Measurements from ENCODE around the gene MSANTD7.
"Not testable (repeated sequence)": the region's sequence is repeated elsewhere in the genome, so short reads cannot be mapped to it uniquely, and the experiment has no call there.

MSANTD7 gene

GRCh38 chr10:14838582-14839304 is 637 bp downstream of the MSANTD7 start:
- peak; percentile 36 for DNase-seq

DNA sequence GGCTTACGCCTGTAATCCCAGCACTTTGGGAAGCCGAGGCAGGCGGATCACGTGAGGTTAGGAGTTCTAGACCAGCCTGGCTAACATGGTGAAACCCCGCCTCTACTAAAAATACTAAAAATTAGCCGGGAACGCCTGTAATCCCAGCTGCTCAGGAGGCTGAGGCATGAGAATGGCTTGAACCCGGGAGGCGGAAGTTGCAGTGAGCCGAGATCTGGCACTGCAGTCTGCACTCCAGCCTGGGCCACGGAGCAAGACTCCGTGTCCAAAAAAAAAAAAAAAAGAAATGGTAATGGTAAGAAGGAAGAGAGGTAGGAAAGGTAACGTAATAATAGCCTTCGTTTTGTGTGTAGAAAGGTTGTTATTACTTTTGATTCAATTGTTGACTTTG is 1.2 kb downstream of the MSANTD7 start:
- DNase-seq: no peak

GRCh38 chr10:14840178-14840577 is 2.1 kb downstream of the MSANTD7 start:
- no peak for DNase-seq

- no peak for DNase-seq
These were observed 5.4 kb downstream of the MSANTD7 start for GRCh38 chr10:14843327-14843988.

GRCh38 chr10:14844948-14845347 is 6.8 kb downstream of the MSANTD7 start:
- DNase-seq: no peak

- no peak for DNase-seq
These were observed 14.1 kb downstream of the MSANTD7 start for GRCh38 chr10:14852236-14852635.

GRCh38 chr10:14855453-14855852 is 17.3 kb downstream of the MSANTD7 start:
- DNase-seq: no peak

- DNase-seq: no peak
These were observed 20.3 kb downstream of the MSANTD7 start for GRCh38 chr10:14858338-14858960.

- no peak for DNase-seq
These were observed 20.9 kb downstream of the MSANTD7 start for GRCh38 chr10:14859043-14859442.

- no peak for DNase-seq
These were observed 21.7 kb downstream of the MSANTD7 start for GRCh38 chr10:14859775-14860174.

- DNase-seq: no peak
These were observed 22.7 kb downstream of the MSANTD7 start for GRCh38 chr10:14860791-14861190.

DNA sequence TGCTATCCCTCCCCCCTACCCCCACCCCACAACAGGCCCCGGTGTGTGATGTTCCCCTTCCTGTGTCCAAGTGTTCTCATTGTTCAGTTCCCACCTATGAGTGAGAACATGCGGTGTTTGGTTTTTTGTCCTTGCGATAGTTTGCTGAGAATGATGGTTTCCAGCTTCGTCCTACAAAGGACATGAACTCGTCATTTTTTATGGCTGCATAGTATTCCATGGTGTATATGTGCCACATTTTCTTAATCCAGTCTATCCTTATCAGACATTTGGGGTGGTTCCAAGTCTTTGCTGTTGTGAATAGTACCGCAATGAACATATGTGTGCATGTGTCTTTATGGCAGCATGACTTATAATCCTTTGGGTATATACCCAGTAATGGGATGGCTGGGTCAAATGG is 26.4 kb downstream of the MSANTD7 start:
- DNase-seq: not testable (repeated sequence)

GRCh38 chr10:14864871-14865270 is 26.8 kb downstream of the MSANTD7 start:
- not testable (repeated sequence) for DNase-seq

DNA sequence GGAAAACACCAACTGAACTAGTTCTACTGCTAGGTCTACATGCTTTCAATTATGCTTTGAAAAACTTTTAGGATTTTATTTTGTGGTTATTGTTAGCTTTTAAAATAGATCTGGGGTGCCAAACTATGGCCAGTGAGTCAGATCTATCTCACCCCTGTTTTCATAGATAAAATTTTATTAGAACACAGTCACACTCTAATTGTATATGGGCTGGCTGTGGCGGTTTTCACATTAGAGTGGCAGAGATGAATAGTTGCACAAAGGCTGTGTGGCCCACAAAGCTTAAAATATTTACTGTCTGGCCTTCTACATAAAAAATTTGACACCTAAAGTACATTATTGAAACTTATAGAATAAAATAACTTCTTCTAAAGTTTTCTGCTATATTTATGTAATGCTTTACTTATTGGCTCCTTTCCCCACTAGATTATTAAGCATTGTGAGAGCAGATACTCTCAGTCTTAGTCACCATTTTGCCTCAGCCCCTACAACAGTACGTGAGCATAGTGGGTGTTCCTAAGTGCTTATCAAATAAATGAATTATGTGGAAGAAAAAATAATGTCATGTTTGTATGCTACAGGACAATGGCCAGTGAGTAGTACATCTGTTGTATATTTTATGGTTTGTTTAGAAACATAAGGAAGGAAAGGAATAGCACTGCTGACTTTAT is 35.1 kb downstream of the MSANTD7 start:
- no peak for DNase-seq

- no peak for DNase-seq
These were observed 37.8 kb downstream of the MSANTD7 start for GRCh38 chr10:14875941-14876340.

DNA sequence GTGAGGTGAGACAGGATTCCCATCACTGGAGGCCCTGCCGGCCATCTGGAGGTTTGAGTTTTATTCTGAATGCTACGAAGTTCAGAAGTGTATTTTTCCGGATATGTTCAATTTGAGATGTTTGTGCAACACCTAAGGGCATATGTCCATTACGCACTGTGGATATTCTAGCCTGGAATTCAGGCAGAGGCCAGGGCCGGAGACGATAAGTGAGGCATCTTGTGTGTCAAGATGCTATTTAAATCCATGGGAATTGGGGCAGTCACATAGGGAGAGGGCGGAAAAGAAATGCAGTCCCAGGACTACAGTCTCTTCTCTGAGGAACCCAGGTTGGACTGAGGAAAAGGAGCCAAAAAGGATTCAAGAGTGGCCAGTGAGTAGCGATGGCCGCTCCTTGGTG is 38.7 kb downstream of the MSANTD7 start:
- no peak for DNase-seq

GRCh38 chr10:14878266-14879123 is 40.4 kb downstream of the MSANTD7 start, which contains the start of gene SUV39H2:
Gene SUV39H2 (plus strand): TSS chr10:14878866. CDS start chr10:14878889, 23 bp downstream.
- DNase-seq: peak; percentile 95

DNA sequence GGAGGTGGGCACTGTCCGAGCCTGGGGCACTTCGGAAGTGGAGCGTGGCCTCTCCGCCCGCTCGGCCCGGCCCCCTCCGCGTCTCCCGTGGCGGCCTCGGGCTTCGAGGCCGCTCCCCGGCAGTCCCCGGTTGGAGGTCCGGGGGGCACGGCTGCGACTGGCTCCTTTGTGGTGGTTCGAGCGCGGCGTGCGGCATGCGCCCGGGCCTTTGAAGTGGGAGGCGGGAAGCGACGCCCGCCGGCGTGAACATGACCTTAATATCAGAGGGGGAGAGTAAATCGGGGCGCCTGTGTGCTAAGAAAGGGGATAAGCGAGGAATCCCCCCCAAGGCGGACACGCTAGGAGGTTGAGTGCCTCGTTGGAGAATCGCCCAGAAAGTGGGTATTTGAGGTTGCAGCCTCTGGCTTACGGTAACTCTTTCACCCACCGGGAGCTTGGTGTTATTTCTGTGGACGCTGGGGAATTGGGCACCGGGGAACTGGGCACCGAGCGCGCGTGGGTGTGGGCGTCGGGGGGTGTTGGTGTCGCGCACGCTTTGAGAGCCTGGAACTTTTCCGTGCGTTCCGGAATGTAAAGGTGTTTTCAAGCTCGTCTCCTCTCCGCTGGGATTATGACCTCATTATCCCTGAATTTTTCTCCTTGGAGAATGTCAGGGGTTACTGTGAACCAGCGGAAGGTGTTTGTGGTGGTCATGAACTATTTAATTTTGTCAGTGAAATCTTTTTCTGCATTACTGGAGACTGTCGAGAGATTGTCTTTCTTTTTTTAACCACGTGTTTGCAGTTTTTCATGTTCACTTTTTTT is 41.2 kb downstream of the MSANTD7 start:
- DNase-seq: peak; percentile 55

DNA sequence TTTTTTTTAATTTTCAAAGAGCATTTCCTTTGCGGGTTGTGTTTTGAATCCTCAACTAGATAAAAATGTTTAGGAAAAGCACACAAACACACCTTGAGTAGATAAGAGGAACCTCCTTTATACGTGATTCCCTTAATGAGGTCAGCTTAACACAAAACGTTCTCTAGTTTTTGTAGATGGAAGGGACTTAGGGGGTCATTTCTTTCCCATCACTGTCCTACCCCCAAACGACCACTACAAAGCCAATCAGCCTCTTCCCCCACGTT is 41.8 kb downstream of the MSANTD7 start:
- no peak for DNase-seq

DNA sequence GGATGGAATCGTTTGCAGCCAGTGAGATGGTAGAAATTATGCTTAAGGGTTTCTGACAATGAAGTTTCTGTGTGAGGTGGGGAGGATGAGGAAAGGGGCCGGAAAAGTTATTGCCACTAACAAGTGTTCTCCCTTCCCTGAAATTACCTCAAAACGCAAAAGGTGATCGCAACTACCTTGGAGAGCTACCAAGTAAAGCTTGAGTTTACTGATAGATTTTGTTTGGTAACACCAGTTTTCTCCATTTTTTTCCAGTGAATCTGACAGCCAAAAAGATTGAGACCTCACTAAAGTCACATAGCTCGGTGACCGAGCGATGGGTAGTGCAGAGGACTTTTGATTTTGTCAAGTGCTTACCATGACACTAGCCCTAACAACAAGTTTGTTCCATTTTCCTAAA is 42.1 kb downstream of the MSANTD7 start:
- no peak for DNase-seq

- DNase-seq: no peak
These were observed 46.0 kb downstream of the MSANTD7 start for GRCh38 chr10:14884082-14884481.
